Activated CD8-positive, alpha-beta memory T cell treated with anti-CD3 and anti-CD28 coated beads, Interleukin-2, amount 10 ng/mL, durations not matched to agents 7 days and 5 days (primary cell): ENCODE results near the gene TNPO2. TPM values are rescaled to one million over a fixed set of nuclear protein-coding genes. Genes with fewer than 3 reads are reported as not detected.
"Not testable (repeated sequence)": the region's sequence is repeated elsewhere in the genome, so short reads cannot be mapped to it uniquely, and the experiment has no call there.

Experiments used
- ATAC-seq: fragments of 150-1000 bp; cut with Tn5 transposase; one replicate; pipeline ENCODE4 v1.10.0; 2021; ENCODE audit warnings: moderate library complexity
- CTCF ChIA-PET: fragments of 350-600 bp; sonication (Branson Sonifier 250); formaldehyde crosslinking; loops from one replicate; lab custom pipeline; 2021; ENCODE audit warnings: antibody characterized with exemption; lab: Charles Lee
- DNase-seq: peaks from one replicate; pipeline ENCODE4 v3.0.0-alpha.2; 2020
- H3K27ac Mint-ChIP-seq: one replicate; pipeline ENCODE4 v1.8.0; 2021; ENCODE audit warnings: mild to moderate bottlenecking, mixed read lengths
- H3K27me3 Mint-ChIP-seq: one replicate; pipeline ENCODE4 v1.8.0; 2021; ENCODE audit warnings: mixed read lengths
- H3K36me3 Mint-ChIP-seq: one replicate; pipeline ENCODE4 v1.8.0; 2021; ENCODE audit warnings: mild to moderate bottlenecking, mixed read lengths
- H3K4me1 Mint-ChIP-seq: one replicate; pipeline ENCODE4 v1.8.0; 2021; ENCODE audit warnings: mixed read lengths
- H3K4me3 Mint-ChIP-seq: one replicate; pipeline ENCODE4 v1.8.0; 2021; ENCODE audit warnings: mild to moderate bottlenecking, moderate library complexity, mixed read lengths
- H3K9me3 Mint-ChIP-seq: one replicate; pipeline ENCODE4 v1.8.0; 2022; ENCODE audit warnings: low read depth, mixed read lengths
- total RNA-seq, 2 experiments: library from RNA; stranded (reverse); gene quantifications; one replicate each; pipeline ENCODE4 v1.2.3, GENCODE V29; 2021

Gene TNPO2
- total RNA-seq, 2 experiments from 2014 or later: 101 to 104 TPM

DNA sequence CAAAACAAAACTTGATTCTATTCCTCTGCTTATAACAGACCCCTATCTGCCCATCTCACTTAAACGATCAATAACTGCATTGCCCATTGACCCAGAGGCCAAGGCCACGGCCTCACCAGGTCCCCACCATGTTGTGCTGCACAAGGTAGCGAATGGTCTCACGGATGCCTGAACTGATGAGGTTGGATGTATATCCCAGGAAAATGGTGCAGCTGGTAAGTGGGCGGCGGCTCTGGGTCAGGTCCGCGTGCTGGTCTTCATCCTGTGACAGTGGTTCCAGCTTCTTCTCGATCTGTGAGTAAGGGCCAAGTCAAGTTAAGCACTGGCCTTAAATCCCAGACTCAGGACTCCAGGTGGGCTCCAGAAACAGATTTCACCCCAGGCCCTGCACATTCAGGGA is 43.7 kb downstream of the TNPO2 start:
- H3K27ac Mint-ChIP-seq: no peak overlapping the region
- CTCF ChIA-PET: interaction anchor here (1.3 to 4.5 kb wide), 4 partner anchors 8 to 115 kb away, joined by 3 to 28 read pairs (median 8); partner anchors contain the start of genes MAN2B1 and WDR83
- peaks cover 27% of the 10 kb centered on the region for H3K4me1 Mint-ChIP-seq
- no peaks in the 10 kb centered on the region for H3K27me3 Mint-ChIP-seq
- no peak for ATAC-seq
- DNase-seq: no peak
- H3K4me3 Mint-ChIP-seq: peak overlapping the region; percentile 93
- peaks cover 33% of the 10 kb centered on the region for H3K36me3 Mint-ChIP-seq
- H3K9me3 Mint-ChIP-seq: no peaks in the 10 kb centered on the region

DNA sequence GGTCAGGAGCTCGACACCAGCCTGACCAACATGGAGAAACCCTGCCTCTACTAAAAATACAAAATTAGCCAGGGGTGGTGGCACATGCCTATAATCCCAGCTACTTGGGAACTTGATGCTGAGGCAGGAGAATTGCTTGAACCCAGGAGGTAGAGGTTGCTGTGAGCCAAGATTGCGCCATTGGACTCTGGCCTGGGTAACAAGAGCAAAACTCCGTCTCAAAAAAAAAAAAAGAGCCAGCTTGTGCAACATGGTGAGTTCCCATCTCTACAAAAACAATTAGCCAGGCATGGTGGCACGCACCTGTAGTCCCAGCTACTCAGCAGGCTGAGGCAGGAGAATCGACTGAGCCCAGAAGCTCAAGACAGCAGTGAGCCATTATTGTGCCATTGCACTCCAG is 45.7 kb downstream of the TNPO2 start:
- Mint-ChIP-seq H3K36me3 (peaks cover 45% of the 10 kb centered on the region), H3K4me1 (peaks cover 27% of the 10 kb centered on the region)
- H3K27me3 Mint-ChIP-seq, ATAC-seq, H3K9me3 Mint-ChIP-seq, H3K4me3 Mint-ChIP-seq, DNase-seq, H3K27ac Mint-ChIP-seq: not testable (repeated sequence)
- CTCF ChIA-PET: interaction anchor here (0.6 to 7.0 kb wide), 8 partner anchors 10 to 203 kb away, joined by 3 to 57 read pairs (median 3); partner anchors contain the start of genes FBXW9, MAN2B1 and WDR83

DNA sequence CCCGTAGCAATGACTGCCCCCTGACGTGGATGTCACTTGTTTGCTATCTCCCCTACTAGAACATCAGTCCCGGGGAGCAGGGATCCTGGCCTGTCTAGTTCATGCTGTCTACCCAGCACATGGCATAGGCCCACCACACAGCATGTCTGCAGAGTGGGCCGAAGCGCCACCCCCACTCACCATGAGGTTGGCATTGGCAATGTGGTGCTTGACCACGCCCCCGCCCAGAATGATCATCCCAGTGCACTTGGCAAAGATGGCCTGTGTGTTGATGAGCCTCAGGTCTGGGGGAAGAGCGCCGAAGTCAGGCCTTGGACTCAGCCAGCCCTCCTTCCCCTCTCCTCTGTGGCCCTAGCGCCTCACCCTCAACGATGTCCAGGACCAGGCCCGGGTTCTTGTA is 46.8 kb downstream of the TNPO2 start:
- ATAC-seq (no peak), DNase-seq (no peak)
- Mint-ChIP-seq H3K4me3 (no peak overlapping the region), H3K9me3 (no peaks in the 10 kb centered on the region), H3K27me3 (no peaks in the 10 kb centered on the region), H3K36me3 (peaks cover 47% of the 10 kb centered on the region), H3K27ac (no peak overlapping the region), H3K4me1 (peaks cover 28% of the 10 kb centered on the region)
- CTCF ChIA-PET: interaction anchor here (0.6 to 7.0 kb wide), 13 partner anchors 9 to 171 kb away, joined by 3 to 57 read pairs (median 4); partner anchors contain the start of genes MAN2B1, TRIR and WDR83

DNA sequence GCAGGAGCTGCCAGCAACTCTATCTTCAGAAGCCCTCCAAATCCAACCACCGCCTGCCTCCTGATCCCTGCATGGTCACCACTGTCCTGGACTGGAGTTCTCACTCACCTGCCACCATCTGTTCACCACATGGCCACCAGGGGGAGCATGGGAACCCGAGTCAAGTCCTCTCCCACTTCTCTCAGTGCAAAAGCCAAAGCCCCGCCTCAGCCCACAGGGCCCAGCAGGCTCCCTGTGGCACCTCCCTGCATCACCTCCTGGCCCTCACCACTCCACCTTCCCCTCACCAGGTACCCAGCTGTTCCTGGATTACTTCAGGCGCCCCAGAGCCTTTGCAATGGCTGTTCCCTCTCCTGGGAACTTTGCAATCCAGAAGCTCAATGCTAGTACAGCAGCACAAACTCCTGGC is 47.3 kb downstream of the TNPO2 start:
- no peak overlapping the region for H3K4me3 Mint-ChIP-seq
- CTCF ChIA-PET: interaction anchor here (0.6 to 7.0 kb wide), 14 partner anchors 9 to 172 kb away, joined by 3 to 57 read pairs (median 4); partner anchors contain the start of genes MAN2B1, TRIR and WDR83
- H3K4me1 Mint-ChIP-seq: peaks cover 29% of the 10 kb centered on the region
- peak; percentile 91 for DNase-seq
- H3K27me3 Mint-ChIP-seq: no peaks in the 10 kb centered on the region
- H3K36me3 Mint-ChIP-seq: peaks cover 48% of the 10 kb centered on the region
- ATAC-seq: peak; percentile 43
- H3K27ac Mint-ChIP-seq: peak overlapping the region; percentile 34
- H3K9me3 Mint-ChIP-seq: no peaks in the 10 kb centered on the region

DNA sequence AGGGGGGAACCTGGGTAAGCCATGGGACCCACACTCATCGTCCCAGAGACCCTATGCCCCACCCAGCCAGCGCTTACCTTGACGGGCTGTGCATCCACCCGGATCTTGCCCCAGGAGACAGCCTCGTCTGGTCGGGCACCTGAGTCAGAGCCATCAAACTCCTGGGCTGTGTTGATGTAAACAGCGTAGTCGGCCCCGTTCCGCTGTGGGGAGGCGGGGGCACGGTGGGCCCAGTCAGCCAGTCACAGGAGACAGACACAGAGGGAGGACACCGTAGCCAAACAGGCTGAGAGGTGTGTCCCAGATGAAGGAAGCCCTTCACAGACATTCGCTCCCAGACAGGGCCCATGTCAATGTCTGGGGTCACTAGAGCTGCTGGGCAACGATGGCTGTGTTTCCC is 47.8 kb downstream of the TNPO2 start:
- Mint-ChIP-seq H3K27ac (no peak overlapping the region), H3K36me3 (peaks cover 45% of the 10 kb centered on the region), H3K27me3 (no peaks in the 10 kb centered on the region), H3K4me3 (no peak overlapping the region), H3K4me1 (peaks cover 26% of the 10 kb centered on the region), H3K9me3 (no peaks in the 10 kb centered on the region)
- ATAC-seq: no peak
- CTCF ChIA-PET: interaction anchor here (0.7 to 7.0 kb wide), 11 partner anchors 8 to 172 kb away, joined by 3 to 57 read pairs (median 5); partner anchors contain the start of genes MAN2B1, TRIR and WDR83
- DNase-seq: no peak

DNA sequence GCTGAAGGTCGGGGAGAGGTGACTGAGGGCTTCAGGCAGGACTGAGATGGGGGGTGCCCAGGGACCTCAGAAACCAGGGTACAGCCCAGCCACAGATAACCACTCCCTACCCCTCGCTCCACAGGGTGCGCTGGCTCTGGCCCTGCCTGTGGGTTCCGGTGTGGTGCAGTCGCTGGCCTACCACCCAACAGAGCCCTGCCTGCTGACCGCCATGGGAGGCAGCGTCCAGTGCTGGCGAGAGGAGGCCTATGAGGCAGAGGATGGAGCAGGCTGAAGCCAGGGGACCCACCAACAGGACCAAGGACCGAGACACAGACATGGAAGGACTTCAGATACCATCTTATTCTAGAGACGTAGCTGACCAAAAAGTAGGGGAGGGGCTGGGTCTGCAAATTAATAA is 48.3 kb downstream of the TNPO2 start:
- Mint-ChIP-seq H3K36me3 (peaks cover 44% of the 10 kb centered on the region), H3K4me3 (no peak overlapping the region), H3K27ac (no peak overlapping the region), H3K9me3 (no peaks in the 10 kb centered on the region), H3K4me1 (peaks cover 30% of the 10 kb centered on the region), H3K27me3 (no peaks in the 10 kb centered on the region)
- CTCF ChIA-PET: interaction anchor here (2.1 to 7.0 kb wide), 2 partner anchors 82 to 111 kb away, joined by 6 to 57 read pairs; no protein-coding TSS in a partner anchor
- ATAC-seq (no peak), DNase-seq (no peak)

DNA sequence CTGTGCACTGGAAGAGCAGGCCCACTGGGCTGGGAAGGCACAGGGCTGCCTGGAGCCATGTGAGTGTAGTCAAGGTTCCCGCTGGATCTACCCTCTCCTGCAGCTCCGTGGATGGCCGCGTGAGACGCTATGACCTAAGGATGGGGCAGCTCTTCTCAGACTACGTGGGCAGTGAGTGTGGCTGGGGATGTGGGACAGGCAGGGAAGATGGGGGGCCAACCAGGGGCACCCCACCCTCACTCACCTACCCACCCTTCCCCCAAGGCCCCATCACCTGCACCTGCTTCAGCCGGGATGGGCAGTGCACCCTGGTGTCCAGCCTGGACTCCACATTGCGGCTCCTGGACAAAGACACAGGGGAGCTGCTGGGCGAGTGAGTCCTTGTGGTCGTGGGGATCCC is 51.0 kb downstream of the TNPO2 start:
- Mint-ChIP-seq H3K27me3 (no peaks in the 10 kb centered on the region), H3K4me3 (no peak overlapping the region), H3K36me3 (peaks cover 28% of the 10 kb centered on the region), H3K27ac (no peak overlapping the region), H3K9me3 (no peaks in the 10 kb centered on the region), H3K4me1 (peaks cover 40% of the 10 kb centered on the region)
- ATAC-seq: no peak
- CTCF ChIA-PET: interaction anchor here (0.9 to 7.0 kb wide), 19 partner anchors 7 to 175 kb away, joined by 3 to 57 read pairs (median 6); partner anchors contain the start of genes DHPS, FBXW9 and ZNF791
- no peak for DNase-seq

DNA sequence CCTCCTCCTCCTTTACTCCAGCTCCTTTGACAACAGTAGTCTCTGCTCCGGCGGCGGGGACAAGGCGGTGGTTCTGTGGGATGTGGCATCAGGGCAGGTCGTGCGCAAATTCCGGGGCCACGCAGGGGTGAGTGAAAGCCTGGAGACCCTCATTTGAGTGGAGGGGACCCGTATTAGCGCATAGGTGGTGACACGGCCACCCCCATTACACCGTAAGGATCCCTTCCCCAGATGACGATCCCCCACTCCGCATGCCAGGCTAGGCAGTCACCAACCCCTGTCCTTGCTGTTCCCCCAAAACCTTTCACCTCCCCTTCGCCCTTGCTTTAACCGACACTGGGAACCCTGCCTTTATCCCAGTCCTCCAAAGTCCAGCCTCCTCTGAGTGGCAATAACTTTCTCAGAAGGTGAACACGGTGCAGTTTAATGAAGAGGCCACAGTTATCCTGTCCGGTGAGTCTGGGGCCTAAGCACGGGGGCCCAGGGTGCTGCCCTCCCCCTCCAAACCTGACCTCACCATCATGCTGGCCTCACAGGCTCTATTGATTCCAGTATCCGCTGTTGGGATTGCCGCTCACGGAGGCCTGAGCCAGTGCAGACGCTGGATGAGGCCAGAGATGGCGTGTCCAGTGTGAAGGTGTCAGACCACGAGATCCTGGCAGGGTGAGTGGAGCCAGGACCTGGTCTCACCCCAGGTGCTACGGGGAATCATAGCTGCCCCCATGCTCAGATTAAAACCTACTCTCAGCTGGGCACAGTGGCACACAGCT is 53.4 kb downstream of the TNPO2 start:
- peaks cover 43% of the 10 kb centered on the region for H3K4me1 Mint-ChIP-seq
- ATAC-seq: no peak
- no peak for DNase-seq
- no peaks in the 10 kb centered on the region for H3K27me3 Mint-ChIP-seq
- peak overlapping the region; percentile 100 for H3K27ac Mint-ChIP-seq
- peaks cover 15% of the 10 kb centered on the region for H3K36me3 Mint-ChIP-seq
- CTCF ChIA-PET: interaction anchor here (0.7 to 5.8 kb wide), 12 partner anchors 8 to 112 kb away, joined by 3 to 40 read pairs (median 6); no protein-coding TSS in a partner anchor
- no peaks in the 10 kb centered on the region for H3K9me3 Mint-ChIP-seq
- H3K4me3 Mint-ChIP-seq: peak overlapping the region; percentile 88

DNA sequence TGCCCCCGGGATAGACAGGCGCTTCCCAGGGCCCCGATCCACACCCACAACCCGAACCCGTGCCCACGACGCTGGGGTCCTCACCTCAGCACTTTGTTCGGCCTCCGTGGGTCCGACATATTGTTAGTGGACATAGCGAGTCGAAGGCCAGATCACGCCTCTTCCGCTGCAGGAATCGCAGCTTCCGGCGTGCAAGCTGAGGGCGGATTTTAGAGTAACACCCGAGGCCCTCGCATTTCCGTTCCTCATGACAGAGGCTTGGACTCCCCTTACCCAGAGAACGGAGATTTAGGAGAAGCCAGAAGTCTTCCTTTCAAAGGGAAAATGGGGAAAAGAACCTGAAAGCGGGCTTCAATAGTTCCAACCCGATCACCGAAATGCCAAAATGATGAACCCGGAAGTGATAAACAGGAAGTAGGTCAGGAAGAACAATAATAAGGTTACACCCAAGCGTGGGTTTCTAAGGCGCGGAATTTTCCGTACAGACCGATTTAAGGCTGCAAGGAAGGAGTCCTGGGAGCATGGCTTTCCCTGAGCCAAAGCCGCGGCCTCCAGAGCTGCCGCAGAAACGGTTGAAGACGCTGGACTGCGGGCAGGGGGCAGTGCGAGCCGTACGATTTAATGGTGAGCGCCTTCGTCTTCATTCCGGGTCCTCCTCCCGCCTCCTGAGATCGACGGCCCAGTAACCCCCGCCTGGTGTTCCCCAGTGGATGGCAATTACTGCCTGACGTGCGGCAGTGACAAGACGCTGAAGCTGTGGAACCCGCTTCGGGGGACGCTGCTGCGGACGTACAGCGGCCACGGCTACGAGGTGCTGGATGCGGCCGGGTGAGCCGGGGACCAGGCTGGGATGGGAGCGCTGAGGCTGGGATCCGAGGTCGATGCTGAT is 54.2 kb downstream of the TNPO2 start:
- CTCF ChIA-PET: interaction anchor here (0.7 to 5.8 kb wide), 10 partner anchors 8 to 111 kb away, joined by 3 to 40 read pairs (median 4); partner anchors contain the start of gene DHPS
- Mint-ChIP-seq H3K27me3 (no peaks in the 10 kb centered on the region), H3K27ac (peak overlapping the region; percentile 100), H3K4me3 (peak overlapping the region; percentile 88), H3K36me3 (peaks cover 16% of the 10 kb centered on the region), H3K9me3 (no peaks in the 10 kb centered on the region), H3K4me1 (peaks cover 51% of the 10 kb centered on the region)
- ATAC-seq: peak; percentile 49
- DNase-seq: peak; percentile 84

DNA sequence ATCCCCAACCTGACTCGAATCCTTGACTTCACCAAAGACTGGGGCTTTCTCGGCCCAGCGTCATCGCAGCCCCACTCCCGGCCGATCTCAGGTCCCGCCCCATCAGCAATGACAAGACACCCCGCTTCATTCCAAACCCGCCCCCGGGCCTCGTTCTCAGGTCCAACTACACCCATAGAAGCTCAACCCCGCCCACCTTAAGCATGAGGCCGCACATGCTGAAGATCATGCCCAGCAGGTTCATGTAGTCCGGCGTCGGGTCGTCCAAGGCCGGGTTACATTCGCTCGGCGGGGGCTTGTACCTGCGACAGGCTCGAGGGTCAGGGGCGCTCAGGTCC is 54.8 kb downstream of the TNPO2 start:
- CTCF ChIA-PET: interaction anchor here (1.3 to 5.8 kb wide), 8 partner anchors 9 to 105 kb away, joined by 3 to 40 read pairs (median 4); partner anchors contain the start of gene DHPS
- H3K27me3 Mint-ChIP-seq: no peaks in the 10 kb centered on the region
- peak overlapping the region; percentile 88 for H3K4me3 Mint-ChIP-seq
- ATAC-seq (peak; percentile 37), DNase-seq (peak; percentile 80)
- no peaks in the 10 kb centered on the region for H3K9me3 Mint-ChIP-seq
- H3K4me1 Mint-ChIP-seq: peaks cover 55% of the 10 kb centered on the region
- H3K36me3 Mint-ChIP-seq: peaks cover 16% of the 10 kb centered on the region
- H3K27ac Mint-ChIP-seq: peak overlapping the region; percentile 100

DNA sequence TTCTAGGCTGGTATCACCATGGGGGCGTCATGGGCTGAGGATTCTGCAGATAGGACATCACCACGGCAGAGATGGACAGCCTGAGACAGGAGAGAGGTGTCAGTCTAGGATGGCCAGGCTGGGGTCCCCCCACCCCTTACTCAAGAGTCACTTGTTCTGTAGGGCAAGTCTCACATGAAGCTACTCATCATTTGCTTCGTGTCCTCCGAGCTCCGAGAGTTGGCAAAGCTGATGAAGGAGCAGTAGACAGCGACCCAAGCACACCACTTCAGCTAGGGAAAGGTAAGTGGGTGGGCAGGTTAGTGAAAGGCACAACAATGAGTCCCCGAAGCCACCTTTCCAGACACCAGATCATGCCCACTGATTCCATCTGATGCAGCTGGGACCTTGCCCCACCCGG is 55.4 kb downstream of the TNPO2 start:
- peak overlapping the region; percentile 88 for H3K4me3 Mint-ChIP-seq
- H3K27ac Mint-ChIP-seq: peak overlapping the region; percentile 100
- ATAC-seq (no peak), DNase-seq (no peak)
- no peaks in the 10 kb centered on the region for H3K9me3 Mint-ChIP-seq
- CTCF ChIA-PET: interaction anchor here (1.3 to 5.8 kb wide), 5 partner anchors 10 to 104 kb away, joined by 3 to 40 read pairs (median 4); partner anchors contain the start of gene DHPS
- H3K4me1 Mint-ChIP-seq: peaks cover 57% of the 10 kb centered on the region
- H3K36me3 Mint-ChIP-seq: peaks cover 15% of the 10 kb centered on the region
- no peaks in the 10 kb centered on the region for H3K27me3 Mint-ChIP-seq

DNA sequence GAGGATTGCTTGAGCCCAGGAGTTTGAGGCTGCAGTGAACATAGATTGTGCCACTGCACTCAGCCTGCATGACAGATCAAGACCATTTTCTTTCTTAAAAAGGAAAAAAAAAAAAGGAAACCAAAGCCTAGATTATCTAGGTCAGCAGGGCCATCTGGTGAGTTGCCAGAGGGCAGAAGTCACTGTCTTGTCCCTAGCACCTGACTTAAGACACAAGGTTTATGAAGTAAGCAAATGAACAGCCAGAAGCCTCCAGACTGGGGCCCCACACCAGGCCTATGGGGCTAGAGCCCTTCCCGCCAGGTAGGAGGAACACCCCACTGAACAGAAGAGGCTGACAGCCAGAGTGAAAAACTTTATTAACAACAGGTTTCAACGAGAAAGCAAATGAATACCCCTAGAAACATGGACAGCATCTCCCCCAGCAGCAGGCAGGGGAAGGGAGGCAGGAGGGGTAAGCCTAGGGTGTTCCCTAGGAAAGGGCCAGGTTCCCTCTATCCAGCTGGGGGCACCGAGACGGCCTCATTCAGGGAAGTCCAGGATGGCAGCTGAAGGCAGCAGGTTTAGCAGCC is 55.9 kb downstream of the TNPO2 start:
- Mint-ChIP-seq H3K9me3 (no peaks in the 10 kb centered on the region), H3K4me1 (peaks cover 57% of the 10 kb centered on the region), H3K36me3 (peaks cover 20% of the 10 kb centered on the region), H3K27ac (peak overlapping the region; percentile 62), H3K4me3 (peak overlapping the region; percentile 88), H3K27me3 (no peaks in the 10 kb centered on the region)
- CTCF ChIA-PET: interaction anchor here (1.3 to 5.8 kb wide), 3 partner anchors 10 to 104 kb away, joined by 4 to 40 read pairs (median 28); partner anchors contain the start of gene DHPS
- ATAC-seq (no peak), DNase-seq (no peak)
